SW480 (cell line): Measurements from ENCODE around the gene ASPG.

Source experiments
- DNase-seq: peaks from one replicate; pipeline ENCODE4 v3.0.0-alpha.2; 2016; ENCODE audit warnings: low spot score

The ASPG gene

GRCh38 chr14:104116756-104117340, 31.3 kb downstream of the ASPG start:
- peak; percentile 74 for DNase-seq

- no peak for DNase-seq
Measured at GRCh38 chr14:104117341-104118005, 32.0 kb downstream of the ASPG start.

DNA sequence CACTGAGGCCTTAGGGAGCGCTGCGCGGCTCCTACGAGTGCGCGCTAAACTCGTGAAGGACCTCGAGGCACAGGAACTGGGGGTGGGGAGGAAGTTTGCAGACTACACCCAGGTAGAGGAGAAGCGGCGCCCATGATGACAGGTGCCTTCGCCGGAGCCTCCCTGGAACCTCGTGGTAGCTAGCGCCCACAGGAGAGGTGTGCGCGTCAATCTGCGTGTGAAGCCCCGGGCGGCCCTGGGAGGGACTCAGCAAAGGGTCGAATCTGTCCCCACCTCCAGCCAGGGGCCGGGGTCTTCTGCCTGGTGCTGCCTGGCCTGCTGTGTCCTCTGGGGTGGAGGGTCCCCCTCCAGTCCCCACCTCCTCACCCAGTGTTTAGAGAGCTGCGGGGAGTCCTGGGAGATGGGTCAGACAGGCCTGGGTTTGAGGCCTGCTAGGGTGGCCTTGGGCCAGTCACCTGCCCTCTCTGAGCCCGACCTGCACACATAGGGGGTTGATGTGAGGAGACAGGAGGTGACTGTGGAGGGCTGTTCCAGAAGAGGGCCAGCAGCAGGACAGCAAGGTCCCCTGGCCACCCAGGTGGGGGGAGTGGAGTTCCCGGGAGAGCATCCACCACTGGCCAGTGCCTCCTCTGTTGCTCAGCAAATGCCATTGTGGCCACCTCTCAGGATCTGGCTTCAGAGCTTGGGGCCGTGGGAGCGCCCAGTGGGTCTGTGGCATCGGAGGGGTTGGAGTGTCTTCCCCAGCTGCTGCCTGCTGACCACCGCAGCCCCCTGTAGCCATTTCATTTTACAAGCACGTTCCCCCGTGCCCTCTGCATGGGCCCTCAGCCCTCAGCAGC, 32.7 kb downstream of the ASPG start:
- no peak for DNase-seq

DNA sequence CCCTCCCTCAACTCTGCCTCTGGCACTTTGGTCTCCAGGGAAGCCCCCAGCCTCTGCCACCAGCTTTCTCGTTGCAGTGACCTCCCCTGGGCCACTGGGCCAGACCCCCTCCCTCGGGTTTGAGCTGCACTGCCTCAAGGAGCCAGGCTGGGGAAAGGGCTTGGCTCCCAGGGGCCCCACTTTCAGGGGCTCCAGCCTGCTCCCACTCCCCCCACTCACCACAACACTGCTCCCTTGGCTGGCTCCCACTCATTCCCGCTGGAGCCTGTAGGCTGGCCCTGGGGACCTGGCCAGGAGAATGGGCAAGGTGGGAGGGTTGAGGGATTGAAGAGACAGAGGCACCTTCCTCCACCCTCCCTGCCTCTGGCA, 33.6 kb downstream of the ASPG start:
- no peak for DNase-seq

GRCh38 chr14:104119488-104120251, 34.2 kb downstream of the ASPG start:
- DNase-seq, result no peak

- DNase-seq, result no peak
Measured at GRCh38 chr14:104120281-104120741, 34.8 kb downstream of the ASPG start.

GRCh38 chr14:104121142-104121541, 35.6 kb downstream of the ASPG start:
- DNase-seq, result peak; percentile 39

- DNase-seq, result no peak
Measured at GRCh38 chr14:104123879-104124278, 38.4 kb downstream of the ASPG start.

DNA sequence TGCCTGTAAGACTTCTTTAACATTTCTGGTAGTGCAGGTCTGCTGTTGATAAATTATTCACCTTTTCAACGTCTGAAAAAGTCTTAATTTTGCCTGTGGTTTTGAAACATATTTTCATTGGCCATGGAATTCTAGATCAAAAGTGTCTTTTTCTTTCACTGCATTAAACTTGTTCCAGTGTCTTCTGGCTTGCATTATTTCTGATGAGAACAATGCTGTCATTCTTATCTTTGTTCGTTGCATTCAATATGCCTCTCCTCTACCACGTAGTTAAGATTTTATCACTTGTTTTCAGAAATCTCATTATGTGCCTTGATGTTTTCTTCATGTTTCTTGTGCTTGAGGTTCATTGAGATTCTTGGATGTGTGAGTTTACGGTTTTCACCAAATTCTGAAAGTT, 39.5 kb downstream of the ASPG start:
- no peak for DNase-seq

GRCh38 chr14:104126753-104127152, 41.3 kb downstream of the ASPG start:
- DNase-seq, result no peak

DNA sequence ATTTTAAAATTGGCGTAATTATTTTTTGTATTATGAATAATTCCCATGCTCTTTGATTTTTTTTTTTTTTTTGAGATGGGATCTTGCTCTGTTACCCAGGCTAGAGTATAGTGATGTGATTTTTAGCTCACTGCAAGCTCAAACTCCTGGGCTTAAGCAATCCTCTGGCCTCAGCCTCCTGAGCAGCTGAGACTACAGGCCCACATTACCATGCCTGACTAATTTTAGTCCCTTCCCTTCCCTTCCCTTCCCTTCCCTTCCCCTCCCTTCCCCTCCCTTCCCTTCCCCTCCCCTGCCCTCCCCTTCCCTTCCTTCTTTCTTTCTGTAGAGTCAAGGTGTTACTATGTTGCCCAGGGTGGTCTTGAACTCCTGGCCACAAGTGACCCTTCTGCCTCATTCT, 43.5 kb downstream of the ASPG start:
- DNase-seq, result no peak

- no peak for DNase-seq
Measured at GRCh38 chr14:104129556-104129955, 44.1 kb downstream of the ASPG start.

DNA sequence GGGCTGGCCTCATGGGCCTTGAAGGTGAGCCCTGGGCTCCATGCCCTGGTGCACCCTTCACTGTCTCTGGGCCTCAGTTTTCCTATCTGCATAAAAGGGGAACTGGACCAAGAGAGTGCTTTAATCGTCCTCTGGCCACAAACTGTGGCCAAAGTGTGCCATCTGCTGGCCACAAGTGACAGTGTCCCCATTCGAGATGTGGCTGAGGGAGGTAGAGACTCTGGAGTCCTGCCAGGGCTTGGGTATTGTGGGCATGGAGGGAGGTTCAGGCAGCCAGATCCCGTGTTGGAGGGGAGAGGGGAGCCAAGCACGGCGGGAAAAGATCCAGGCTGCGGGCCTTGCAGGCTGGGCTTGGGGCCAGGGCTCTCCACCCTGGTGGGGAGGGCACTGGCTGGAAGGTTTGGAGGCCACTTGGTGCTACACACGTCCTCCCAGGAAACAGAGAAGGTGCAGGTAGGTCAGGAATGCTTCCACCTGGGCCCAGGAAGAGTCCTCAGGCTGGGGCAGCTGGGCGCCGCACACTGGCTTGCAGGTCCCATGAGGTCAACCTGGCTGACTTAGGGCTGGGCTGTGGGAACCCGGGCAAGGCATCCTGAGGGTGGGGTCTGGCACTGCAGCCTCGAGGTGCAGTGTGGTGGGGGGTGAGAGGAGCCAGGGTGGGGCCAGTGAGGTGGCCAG, 45.6 kb downstream of the ASPG start:
- peak; percentile 73 for DNase-seq

DNA sequence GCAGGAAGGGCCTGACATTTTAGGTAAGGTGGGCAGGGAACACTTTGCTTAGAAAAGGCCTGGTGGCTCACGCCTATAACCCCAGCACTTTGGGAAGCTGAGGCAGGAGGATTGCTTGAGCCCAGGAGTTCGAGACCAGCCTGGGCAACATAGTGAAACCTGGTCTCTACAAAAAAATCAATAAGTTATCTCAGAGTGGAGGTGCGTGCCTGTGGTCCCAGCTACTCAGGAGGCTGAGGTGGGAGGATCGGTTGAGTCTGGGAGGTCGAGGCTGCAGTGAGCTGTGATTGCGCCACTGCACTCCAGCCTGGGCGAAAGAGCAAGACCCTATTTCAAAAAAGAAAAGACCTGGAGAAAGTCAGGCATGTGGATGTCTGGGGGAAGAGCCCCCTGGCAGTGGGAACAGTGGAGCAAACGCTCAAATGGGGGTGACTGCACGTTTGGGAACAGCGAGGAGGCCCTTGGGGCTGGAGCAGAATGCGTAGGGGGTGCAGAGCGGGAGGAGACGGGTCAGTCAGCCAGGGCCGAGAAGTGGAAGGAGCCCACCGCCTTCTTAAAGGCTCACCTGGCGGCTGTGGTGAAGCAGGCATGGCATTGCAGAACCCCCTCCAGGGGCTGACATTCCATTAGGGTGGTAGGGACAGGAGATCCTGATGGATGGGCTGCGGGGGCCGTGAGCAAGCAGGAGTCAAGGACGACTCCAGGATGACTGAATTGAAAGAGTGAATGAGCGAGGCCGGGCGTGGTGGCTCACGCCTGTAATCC, 46.6 kb downstream of the ASPG start:
- no peak for DNase-seq

DNA sequence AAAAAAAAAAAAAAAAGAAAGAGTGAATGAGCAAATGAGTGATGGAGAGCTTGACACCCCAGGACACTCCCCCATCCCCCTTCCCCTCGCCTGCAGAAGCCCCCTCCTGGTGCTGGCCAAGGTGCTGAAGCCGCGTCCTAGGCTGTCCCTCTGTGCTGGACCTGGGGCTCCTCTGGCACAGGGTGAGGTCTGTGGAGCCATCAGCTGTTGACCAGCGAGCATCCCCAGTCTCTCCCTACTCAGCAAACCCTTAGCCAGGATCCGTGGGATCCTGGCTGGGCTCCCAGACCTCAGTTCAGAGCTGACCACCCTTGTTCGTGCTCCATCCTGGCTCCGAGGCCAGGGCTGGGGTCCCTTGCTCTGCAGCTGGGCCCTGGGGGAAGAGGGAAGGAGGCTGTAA, 47.5 kb downstream of the ASPG start:
- DNase-seq, result no peak

GRCh38 chr14:104133496-104133895, 48.0 kb downstream of the ASPG start:
- DNase-seq, result no peak

- no peak for DNase-seq
Measured at GRCh38 chr14:104134061-104134965, 48.8 kb downstream of the ASPG start.

DNA sequence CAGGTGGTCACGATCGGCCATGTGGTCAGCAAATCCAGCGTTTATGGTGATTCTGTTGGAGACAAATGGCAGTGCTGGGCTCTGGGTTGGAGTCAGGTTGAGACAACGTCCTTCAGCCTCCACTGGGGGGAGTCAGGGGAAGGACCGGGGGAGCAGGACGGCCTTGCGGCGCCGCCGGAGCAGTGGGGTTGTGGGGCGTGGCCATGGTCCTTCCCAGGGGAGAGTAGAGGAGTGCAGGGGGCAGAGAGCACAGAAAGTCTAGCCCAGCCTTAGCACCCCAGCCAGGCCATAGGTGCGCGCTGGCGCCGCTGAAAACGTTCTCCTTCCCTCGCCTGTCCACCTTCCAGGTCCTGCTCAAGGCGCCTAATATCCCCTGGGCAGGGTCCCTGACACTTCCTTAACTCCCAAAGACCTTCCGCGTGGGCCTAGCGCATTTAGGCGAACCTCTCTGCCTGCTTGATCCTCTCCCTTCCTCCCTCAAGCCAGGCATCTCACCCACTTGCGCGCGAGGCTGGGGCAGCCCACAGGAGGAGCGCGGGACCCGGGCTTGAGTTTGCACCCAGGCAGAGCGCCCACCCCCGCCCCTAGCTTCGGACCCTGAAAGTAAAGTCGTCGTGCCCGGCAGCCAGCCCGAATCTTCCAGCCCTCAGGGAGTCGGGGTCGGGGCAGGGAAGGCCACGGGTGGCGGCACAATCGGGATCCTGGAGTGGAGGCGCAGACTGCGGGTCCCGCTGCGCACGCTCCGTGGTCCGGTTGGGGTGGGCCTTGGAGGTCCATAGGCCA, 49.8 kb downstream of the ASPG start:
- DNase-seq, result peak; percentile 74

GRCh38 chr14:104135904-104136471, 50.5 kb downstream of the ASPG start:
- no peak for DNase-seq
